ENCODE measurements around the gene IFFO2. TPM values are rescaled to one million over a fixed set of nuclear protein-coding genes. Genes with fewer than 3 reads are reported as not detected.
"Not testable (repeated sequence)": the region's sequence is repeated elsewhere in the genome, so short reads cannot be mapped to it uniquely, and the experiment has no call there.

Gene IFFO2
- total RNA-seq, 8 experiments from 2014 or later: 2.8 to 24.2 (median 6.3) TPM

GRCh38 chr1:18877282-18877681 is 79.2 kb downstream of the IFFO2 start:
- no peak overlapping the region for H3K4me3 ChIP-seq
- no peak for ATAC-seq (replicated peaks in 6 of 8)
- no peak overlapping the region for H3K27ac ChIP-seq
- 0 to 87% (median 0%) methylated on average over 1 to 21 of the region's 35 CpGs; no CpG with 5 or more reads in 7 of the 10 experiments for whole genome bisulfite sequencing, 10 experiments
- in situ Hi-C loops (cut with MboI; ENCODE audit: low pct_unique_long_range_greater_than_20kb in 2 of 9, low sequenced_read_pairs in 9 of 9, unreplicated experiment in 9 of 9): loop anchor here in 1 of 9 experiments (25.0 kb wide), 1 partner anchor 785 kb away; the partner anchor contains the start of gene HTR6
- H3K4me1 ChIP-seq (replicated peaks in 1 of 2): peaks cover 11 to 16% of the 10 kb centered on the region in 2 donors

- Histone ChIP-seq H3K4me1 (replicated peaks in 1 of 2) (peaks cover 11 to 16% of the 10 kb centered on the region in 2 donors), H3K4me3 (no peak overlapping the region), H3K27ac (no peak overlapping the region)
- WGBS, 10 experiments: 67 to 88% (median 80%) methylated on average over 1 to 5 of the region's 10 CpGs; no CpG with 5 or more reads in 5 of the 10 experiments
- in situ Hi-C loops (cut with MboI; ENCODE audit: low pct_unique_long_range_greater_than_20kb in 2 of 9, low sequenced_read_pairs in 9 of 9, unreplicated experiment in 9 of 9): loop anchor here in 1 of 9 experiments (25.0 kb wide), 1 partner anchor 786 kb away; the partner anchor contains the start of gene HTR6
- no peak for ATAC-seq (replicated peaks in 6 of 8)
These were observed 80.3 kb downstream of the IFFO2 start for GRCh38 chr1:18876210-18876609.

GRCh38 chr1:18875796-18876128 is 80.7 kb downstream of the IFFO2 start:
- peaks cover 11 to 16% of the 10 kb centered on the region in 2 donors for H3K4me1 ChIP-seq (replicated peaks in 1 of 2)
- H3K27ac ChIP-seq: no peak overlapping the region
- ATAC-seq (replicated peaks in 6 of 8): no peak
- WGBS, 10 experiments: 71 to 100% (median 100%) methylated on average over 1 of the region's 3 CpGs; no CpG with 5 or more reads in 7 of the 10 experiments
- H3K4me3 ChIP-seq: no peak overlapping the region
- in situ Hi-C loops (cut with MboI; ENCODE audit: low pct_unique_long_range_greater_than_20kb in 2 of 9, low sequenced_read_pairs in 9 of 9, unreplicated experiment in 9 of 9): loop anchor here in 1 of 9 experiments (25.0 kb wide), 1 partner anchor 787 kb away; the partner anchor contains the start of gene HTR6

GRCh38 chr1:18875107-18875795 is 81.2 kb downstream of the IFFO2 start:
- H3K4me3 ChIP-seq: no peak overlapping the region
- 15 to 67% (median 50%) methylated on average over 1 to 12 of the region's 20 CpGs; no CpG with 5 or more reads in 5 of the 10 experiments for WGBS, 10 experiments
- ATAC-seq (replicated peaks in 6 of 8): peak; percentile 28 to 92 (median 54)
- no peak overlapping the region for H3K27ac ChIP-seq
- H3K4me1 ChIP-seq (replicated peaks in 1 of 2): peaks cover 9 to 14% of the 10 kb centered on the region in 2 donors
- in situ Hi-C loops (cut with MboI; ENCODE audit: low pct_unique_long_range_greater_than_20kb in 2 of 9, low sequenced_read_pairs in 9 of 9, unreplicated experiment in 9 of 9): loop anchor here in 1 of 9 experiments (25.0 kb wide), 1 partner anchor 787 kb away; the partner anchor contains the start of gene HTR6

GRCh38 chr1:18874600-18874999 is 81.9 kb downstream of the IFFO2 start:
- 87 to 100% (median 100%) methylated on average over 1 to 3 of the region's 8 CpGs; no CpG with 5 or more reads in 6 of the 10 experiments for WGBS, 10 experiments
- in situ Hi-C loops (cut with MboI; ENCODE audit: low pct_unique_long_range_greater_than_20kb in 2 of 9, low sequenced_read_pairs in 9 of 9, unreplicated experiment in 9 of 9): no loop called here
- no peak overlapping the region for H3K4me3 ChIP-seq
- H3K4me1 ChIP-seq (replicated peaks in 1 of 2): peaks cover 5 to 8% of the 10 kb centered on the region in 2 donors
- no peak for ATAC-seq (replicated peaks in 6 of 8)
- H3K27ac ChIP-seq: no peak overlapping the region

GRCh38 chr1:18874036-18874435 is 82.4 kb downstream of the IFFO2 start:
- peaks cover 0 to 3% of the 10 kb centered on the region in 2 donors for H3K4me1 ChIP-seq (replicated peaks in 1 of 2)
- no peak for ATAC-seq (replicated peaks in 6 of 8)
- in situ Hi-C loops (cut with MboI; ENCODE audit: low pct_unique_long_range_greater_than_20kb in 2 of 9, low sequenced_read_pairs in 9 of 9, unreplicated experiment in 9 of 9): no loop called here
- 58 to 75% (median 65%) methylated on average over 1 to 5 of the region's 6 CpGs; no CpG with 5 or more reads in 2 of the 10 experiments for WGBS, 10 experiments
- no peak overlapping the region for H3K4me3 ChIP-seq
- no peak overlapping the region for H3K27ac ChIP-seq

- WGBS, 10 experiments: 40 to 85% (median 67%) methylated on average over 1 to 4 of the region's 8 CpGs; no CpG with 5 or more reads in 7 of the 10 experiments
- no peak for ATAC-seq (replicated peaks in 6 of 8)
- in situ Hi-C loops (cut with MboI; ENCODE audit: low pct_unique_long_range_greater_than_20kb in 2 of 9, low sequenced_read_pairs in 9 of 9, unreplicated experiment in 9 of 9): no loop called here
These were observed 84.3 kb downstream of the IFFO2 start for GRCh38 chr1:18872071-18872611.

GRCh38 chr1:18871401-18872070 is 84.9 kb downstream of the IFFO2 start:
- H3K4me3 ChIP-seq: no peak overlapping the region
- WGBS, 10 experiments: 61 to 90% (median 86%) methylated on average over 2 to 6 of the region's 7 CpGs; no CpG with 5 or more reads in 5 of the 10 experiments
- ATAC-seq (replicated peaks in 6 of 8): no peak
- in situ Hi-C loops (cut with MboI; ENCODE audit: low pct_unique_long_range_greater_than_20kb in 2 of 9, low sequenced_read_pairs in 9 of 9, unreplicated experiment in 9 of 9): no loop called here
- no peak overlapping the region for H3K27ac ChIP-seq
- H3K4me1 ChIP-seq (replicated peaks in 1 of 2): no peaks in the 10 kb centered on the region

More at GRCh38 chr1:18872071-18872611, 84.3 kb downstream of the IFFO2 start:
- no peak overlapping the region for H3K4me3 ChIP-seq
- H3K27ac ChIP-seq: no peak overlapping the region
- no peaks in the 10 kb centered on the region for H3K4me1 ChIP-seq (replicated peaks in 1 of 2)

- in situ Hi-C loops (cut with MboI; ENCODE audit: low pct_unique_long_range_greater_than_20kb in 2 of 9, low sequenced_read_pairs in 9 of 9, unreplicated experiment in 9 of 9): no loop called here
- no peak overlapping the region for H3K4me3 ChIP-seq
- no peak for ATAC-seq (replicated peaks in 6 of 8)
- H3K4me1 ChIP-seq (replicated peaks in 1 of 2): no peaks in the 10 kb centered on the region
- 74 to 100% (median 92%) methylated on average over 1 to 10 of the region's 10 CpGs; no CpG with 5 or more reads in 3 of the 10 experiments for WGBS, 10 experiments
- no peak overlapping the region for H3K27ac ChIP-seq
These were observed 85.5 kb downstream of the IFFO2 start for GRCh38 chr1:18870957-18871356.

GRCh38 chr1:18870595-18870865 is 85.9 kb downstream of the IFFO2 start:
- 19 to 95% (median 60%) methylated on average over 1 to 3 of the region's 3 CpGs; no CpG with 5 or more reads in 3 of the 10 experiments for WGBS, 10 experiments
- in situ Hi-C loops (cut with MboI; ENCODE audit: low pct_unique_long_range_greater_than_20kb in 2 of 9, low sequenced_read_pairs in 9 of 9, unreplicated experiment in 9 of 9); H3K4me1 ChIP-seq (replicated peaks in 1 of 2); H3K4me3 ChIP-seq; H3K27ac ChIP-seq; ATAC-seq (replicated peaks in 6 of 8): not testable (repeated sequence)

GRCh38 chr1:18869847-18870594 is 86.5 kb downstream of the IFFO2 start:
- in situ Hi-C loops (cut with MboI; ENCODE audit: low pct_unique_long_range_greater_than_20kb in 2 of 9, low sequenced_read_pairs in 9 of 9, unreplicated experiment in 9 of 9): no loop called here
- H3K4me3 ChIP-seq: no peak overlapping the region
- no peak for ATAC-seq (replicated peaks in 6 of 8)
- no peak overlapping the region for H3K27ac ChIP-seq
- no peaks in the 10 kb centered on the region for H3K4me1 ChIP-seq (replicated peaks in 1 of 2)
- WGBS, 10 experiments: 40 to 85% (median 53%) methylated on average over 3 to 9 of the region's 9 CpGs; no CpG with 5 or more reads in 2 of the 10 experiments

- Histone ChIP-seq H3K4me3 (no peak overlapping the region), H3K4me1 (replicated peaks in 1 of 2) (no peaks in the 10 kb centered on the region), H3K27ac (no peak overlapping the region)
- ATAC-seq (replicated peaks in 6 of 8): no peak
- in situ Hi-C loops (cut with MboI; ENCODE audit: low pct_unique_long_range_greater_than_20kb in 2 of 9, low sequenced_read_pairs in 9 of 9, unreplicated experiment in 9 of 9): no loop called here
- WGBS, 10 experiments: 65 to 77% (median 73%) methylated on average over 5 to 10 of the region's 12 CpGs; no CpG with 5 or more reads in 6 of the 10 experiments
These were observed 87.6 kb downstream of the IFFO2 start for GRCh38 chr1:18868801-18869424.

Measured in motor neuron (in vitro differentiated cells).